HG02981 (cell line): ENCODE results near the gene POLG2.
"Not testable (repeated sequence)": the region's sequence is repeated elsewhere in the genome, so short reads cannot be mapped to it uniquely, and the experiment has no call there.

ENCODE experiments used
- ATAC-seq: cut with Tn5 transposase; IDR thresholded peaks from one replicate; pipeline ENCODE4 v1.9.1; 2021; ENCODE audit warnings: mild to moderate bottlenecking, moderate library complexity; ENCODE audit not compliant: unreplicated experiment

The POLG2 gene

GRCh38 chr17:64443086-64443760 is 53.6 kb downstream of the POLG2 start:
- ATAC-seq, result no peak

- no peak for ATAC-seq
Measured at GRCh38 chr17:64442541-64442971, 54.3 kb downstream of the POLG2 start.

- ATAC-seq, result no peak
Measured at GRCh38 chr17:64441772-64442540, 54.9 kb downstream of the POLG2 start.

GRCh38 chr17:64439956-64440355 is 56.9 kb downstream of the POLG2 start:
- no peak for ATAC-seq

- not testable (repeated sequence) for ATAC-seq
Measured at GRCh38 chr17:64439521-64439920, 57.3 kb downstream of the POLG2 start.

- ATAC-seq, result no peak
Measured at GRCh38 chr17:64437944-64438525, 58.8 kb downstream of the POLG2 start.

- ATAC-seq, result no peak
Measured at GRCh38 chr17:64431534-64431933, 65.3 kb downstream of the POLG2 start.

GRCh38 chr17:64430036-64430435 is 66.8 kb downstream of the POLG2 start:
- ATAC-seq, result not testable (repeated sequence)

- ATAC-seq, result no peak
Measured at GRCh38 chr17:64428406-64428805, 68.4 kb downstream of the POLG2 start.
